WTC11 (cell line): ENCODE measurements around the gene TC2N. TPM values are rescaled to one million over a fixed set of nuclear protein-coding genes. Genes with fewer than 3 reads are reported as not detected.

Source experiments
- ATAC-seq: fragments of 200-7000 bp; cut with Tn5 transposase; 2 replicates; pipeline ENCODE4 v1.10.0; 2021; ENCODE audit warnings: mild to moderate bottlenecking, moderate library complexity
- CTCF ChIA-PET: fragments of 300-600 bp; sonication (Branson Sonifier 250); formaldehyde crosslinking; loops from one replicate; lab custom pipeline; 2021; ENCODE audit warnings: antibody characterized with exemption; lab: Charles Lee
- POLR2A ChIA-PET: fragments of 350-600 bp; sonication (Branson Sonifier 250); formaldehyde crosslinking; loops from one replicate; lab custom pipeline; 2021; ENCODE audit warnings: antibody characterized with exemption; lab: Charles Lee
- DNase-seq: peaks from one replicate; pipeline ENCODE4 v3.0.0; 2021; ENCODE audit warnings: low spot score
- H3K27ac Mint-ChIP-seq: 2 replicates; pipeline ENCODE4 v1.8.0; 2021; ENCODE audit warnings: mixed read lengths
- H3K27me3 Mint-ChIP-seq: 2 replicates; pipeline ENCODE4 v1.8.0; 2021; ENCODE audit warnings: low read depth, mild to moderate bottlenecking, moderate library complexity, mixed read lengths
- H3K36me3 Mint-ChIP-seq: 2 replicates; pipeline ENCODE4 v1.8.0; 2021; ENCODE audit warnings: mixed read lengths
- H3K4me1 Mint-ChIP-seq: 2 replicates; pipeline ENCODE4 v1.8.0; 2022; ENCODE audit warnings: mixed read lengths
- H3K4me3 Mint-ChIP-seq: 2 replicates; pipeline ENCODE4 v1.8.0; 2021; ENCODE audit warnings: mild to moderate bottlenecking, moderate library complexity, mixed read lengths
- H3K9me3 Mint-ChIP-seq: 2 replicates; pipeline ENCODE4 v1.8.0; 2021; ENCODE audit warnings: mixed read lengths
- CREM ChIP-seq: sonication (generic); formaldehyde crosslinking; IDR thresholded peaks from 2 replicates; pipeline ENCODE4 v1.8.1; 2022; ENCODE audit warnings: mild to moderate bottlenecking, missing genetic modification reagents, moderate library complexity
- ELF4 ChIP-seq: sonication (generic); formaldehyde crosslinking; IDR thresholded peaks from 2 replicates; pipeline ENCODE4 v1.8.1; 2022; ENCODE audit warnings: low read depth, mild to moderate bottlenecking, moderate library complexity, missing genetic modification reagents
- FOXP4 ChIP-seq: sonication (generic); formaldehyde crosslinking; IDR thresholded peaks from 2 replicates; pipeline ENCODE4 v1.8.0; 2022; ENCODE audit warnings: mild to moderate bottlenecking, missing genetic modification reagents
- GRHL2 ChIP-seq: fragments of 250-450 bp; sonication (Bioruptor Pico); IDR thresholded peaks from 2 replicates; pipeline ENCODE4 v1.8.0; 2022; ENCODE audit warnings: mild to moderate bottlenecking, moderate library complexity; ENCODE audit not compliant: insufficient replicate concordance, severe bottlenecking
- JAZF1 ChIP-seq: fragments of 250-450 bp; sonication (Bioruptor Pico); IDR thresholded peaks from 2 replicates; pipeline ENCODE4 v1.9.0; 2021; ENCODE audit warnings: moderate library complexity, mild to moderate bottlenecking, inconsistent platforms
- MXD4 ChIP-seq: fragments of 250-450 bp; sonication (Bioruptor Pico); IDR thresholded peaks from 2 replicates; pipeline ENCODE4 v1.8.0; 2021; ENCODE audit warnings: mild to moderate bottlenecking, moderate library complexity, borderline replicate concordance
- MYBL2 ChIP-seq: sonication (generic); formaldehyde crosslinking; IDR thresholded peaks from 2 replicates; pipeline ENCODE4 v1.8.1; 2023; ENCODE audit warnings: mild to moderate bottlenecking, moderate library complexity, missing genetic modification reagents
- NFE2L1 ChIP-seq: sonication (generic); formaldehyde crosslinking; IDR thresholded peaks from 2 replicates; pipeline ENCODE4 v1.8.1; 2023; ENCODE audit warnings: missing genetic modification reagents
- PRRX2 ChIP-seq: fragments of 250-450 bp; sonication (Bioruptor Pico); IDR thresholded peaks from 2 replicates; pipeline ENCODE4 v1.8.0; 2021; ENCODE audit warnings: mild to moderate bottlenecking
- TCF7 ChIP-seq: sonication (generic); formaldehyde crosslinking; IDR thresholded peaks from 2 replicates; pipeline ENCODE4 v1.8.0; 2022; ENCODE audit warnings: mild to moderate bottlenecking, low read depth, missing genetic modification reagents, moderate library complexity
- TP53 ChIP-seq: sonication (generic); formaldehyde crosslinking; IDR thresholded peaks from 2 replicates; pipeline ENCODE4 v1.8.1; 2023; ENCODE audit warnings: mild to moderate bottlenecking, missing genetic modification reagents
- ZBTB21 ChIP-seq: sonication (generic); formaldehyde crosslinking; IDR thresholded peaks from 2 replicates; pipeline ENCODE4 v1.8.1; 2023; ENCODE audit warnings: mild to moderate bottlenecking, missing genetic modification reagents, borderline replicate concordance
- ZMAT4 ChIP-seq: fragments of 250-450 bp; sonication (Bioruptor Pico); IDR thresholded peaks from 2 replicates; pipeline ENCODE4 v1.9.0; 2021; ENCODE audit warnings: mild to moderate bottlenecking
- ZNF425 ChIP-seq: fragments of 250-450 bp; sonication (Bioruptor Pico); conservative IDR thresholded peaks from 2 replicates; pipeline ENCODE4 v1.9.0; 2021; ENCODE audit warnings: mild to moderate bottlenecking
- total RNA-seq: library from RNA; stranded (reverse); gene quantifications from 3 replicates; pipeline ENCODE4 v1.2.3, GENCODE V29; 2021
- TF ChIP-seq, protein P1 (sequence below): sonication (generic); formaldehyde crosslinking; IDR thresholded peaks from 2 replicates; pipeline ENCODE4 v1.8.1; 2022; ENCODE audit warnings: low read depth, mild to moderate bottlenecking, moderate library complexity, missing genetic modification reagents, borderline replicate concordance
- TF ChIP-seq, protein P2 (sequence below): sonication (generic); formaldehyde crosslinking; IDR thresholded peaks from 2 replicates; pipeline ENCODE4 v1.8.0; 2023; ENCODE audit warnings: missing genetic modification reagents
- TF ChIP-seq, protein P3 (sequence below): fragments of 200-600 bp; IDR thresholded peaks from 2 replicates; pipeline ENCODE4 v1.8.0; 2022; ENCODE audit warnings: antibody characterized with exemption
- TF ChIP-seq, protein P4 (sequence below): sonication (generic); formaldehyde crosslinking; IDR thresholded peaks from 2 replicates; pipeline ENCODE4 v1.8.1; 2022; ENCODE audit warnings: mild to moderate bottlenecking, moderate library complexity, missing genetic modification reagents

Gene TC2N
- total RNA-seq, 1 experiment from 2014 or later: 33.0 TPM

DNA sequence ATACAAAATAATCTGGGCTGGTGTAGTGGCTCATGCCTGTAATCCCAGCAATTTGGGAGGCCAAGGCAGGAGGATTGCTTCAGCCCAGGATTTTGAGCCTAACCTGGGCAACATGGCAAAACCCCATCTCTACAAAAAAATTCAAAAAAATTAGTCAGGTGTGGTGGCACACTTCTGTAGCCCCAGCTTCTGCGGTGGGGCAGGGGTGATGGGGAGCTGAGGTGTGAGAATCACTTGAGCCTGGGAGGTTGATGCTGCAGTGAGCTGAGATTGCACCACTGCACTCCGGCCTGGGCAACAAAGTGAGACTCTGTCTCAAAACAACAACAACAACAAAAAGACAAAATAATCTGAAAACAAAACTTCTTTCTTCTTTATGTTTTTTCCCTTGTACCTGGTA is 66.0 kb downstream of the TC2N start:
- Mint-ChIP-seq H3K27me3 (no peaks in the 10 kb centered on the region; the same call in 1 of the 2 replicates), H3K9me3 (peaks cover 8% of the 10 kb centered on the region), H3K4me3 (no peak overlapping the region), H3K4me1 (no peaks in the 10 kb centered on the region), H3K27ac (no peak overlapping the region), H3K36me3 (peaks cover 8% of the 10 kb centered on the region)
- DNase-seq (no peak), ATAC-seq (no peak)
- ChIA-PET POLR2A (no interaction called here), CTCF (no interaction called here)
- TF ChIP-seq GRHL2 (CRISPR knock-in tag) (no peak), CREM (CRISPR knock-in tag) (no peak), PRRX2 (CRISPR knock-in tag) (no peak), TCF7 (CRISPR knock-in tag) (no peak), JAZF1 (CRISPR knock-in tag) (no peak), NFE2L1 (CRISPR knock-in tag) (no peak), ELF4 (CRISPR knock-in tag) (no peak), FOXP4 (CRISPR knock-in tag) (no peak), MYBL2 (no peak), ZBTB21 (no peak), ZMAT4 (CRISPR knock-in tag) (no peak), TP53 (CRISPR knock-in tag) (no peak), ZNF425 (CRISPR knock-in tag) (no peak)
- TF ChIP-seq, protein P1, sequence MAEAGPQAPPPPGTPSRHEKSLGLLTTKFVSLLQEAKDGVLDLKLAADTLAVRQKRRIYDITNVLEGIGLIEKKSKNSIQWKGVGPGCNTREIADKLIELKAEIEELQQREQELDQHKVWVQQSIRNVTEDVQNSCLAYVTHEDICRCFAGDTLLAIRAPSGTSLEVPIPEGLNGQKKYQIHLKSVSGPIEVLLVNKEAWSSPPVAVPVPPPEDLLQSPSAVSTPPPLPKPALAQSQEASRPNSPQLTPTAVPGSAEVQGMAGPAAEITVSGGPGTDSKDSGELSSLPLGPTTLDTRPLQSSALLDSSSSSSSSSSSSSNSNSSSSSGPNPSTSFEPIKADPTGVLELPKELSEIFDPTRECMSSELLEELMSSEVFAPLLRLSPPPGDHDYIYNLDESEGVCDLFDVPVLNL (CRISPR knock-in tag): no peak
- TF ChIP-seq, protein P2, sequence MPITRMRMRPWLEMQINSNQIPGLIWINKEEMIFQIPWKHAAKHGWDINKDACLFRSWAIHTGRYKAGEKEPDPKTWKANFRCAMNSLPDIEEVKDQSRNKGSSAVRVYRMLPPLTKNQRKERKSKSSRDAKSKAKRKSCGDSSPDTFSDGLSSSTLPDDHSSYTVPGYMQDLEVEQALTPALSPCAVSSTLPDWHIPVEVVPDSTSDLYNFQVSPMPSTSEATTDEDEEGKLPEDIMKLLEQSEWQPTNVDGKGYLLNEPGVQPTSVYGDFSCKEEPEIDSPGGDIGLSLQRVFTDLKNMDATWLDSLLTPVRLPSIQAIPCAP (CRISPR knock-in tag): no peak
- TF ChIP-seq, protein P3, sequence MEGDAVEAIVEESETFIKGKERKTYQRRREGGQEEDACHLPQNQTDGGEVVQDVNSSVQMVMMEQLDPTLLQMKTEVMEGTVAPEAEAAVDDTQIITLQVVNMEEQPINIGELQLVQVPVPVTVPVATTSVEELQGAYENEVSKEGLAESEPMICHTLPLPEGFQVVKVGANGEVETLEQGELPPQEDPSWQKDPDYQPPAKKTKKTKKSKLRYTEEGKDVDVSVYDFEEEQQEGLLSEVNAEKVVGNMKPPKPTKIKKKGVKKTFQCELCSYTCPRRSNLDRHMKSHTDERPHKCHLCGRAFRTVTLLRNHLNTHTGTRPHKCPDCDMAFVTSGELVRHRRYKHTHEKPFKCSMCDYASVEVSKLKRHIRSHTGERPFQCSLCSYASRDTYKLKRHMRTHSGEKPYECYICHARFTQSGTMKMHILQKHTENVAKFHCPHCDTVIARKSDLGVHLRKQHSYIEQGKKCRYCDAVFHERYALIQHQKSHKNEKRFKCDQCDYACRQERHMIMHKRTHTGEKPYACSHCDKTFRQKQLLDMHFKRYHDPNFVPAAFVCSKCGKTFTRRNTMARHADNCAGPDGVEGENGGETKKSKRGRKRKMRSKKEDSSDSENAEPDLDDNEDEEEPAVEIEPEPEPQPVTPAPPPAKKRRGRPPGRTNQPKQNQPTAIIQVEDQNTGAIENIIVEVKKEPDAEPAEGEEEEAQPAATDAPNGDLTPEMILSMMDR: no peak

GRCh38 chr14:91796617-91797347 is 70.6 kb downstream of the TC2N start:
- Mint-ChIP-seq H3K36me3 (peaks cover 22% of the 10 kb centered on the region), H3K9me3 (peaks cover 3% of the 10 kb centered on the region; the same call in 1 of the 2 replicates), H3K27ac (no peak overlapping the region), H3K4me3 (no peak overlapping the region), H3K27me3 (no peaks in the 10 kb centered on the region), H3K4me1 (no peaks in the 10 kb centered on the region)
- ChIA-PET CTCF (no interaction called here), POLR2A (no interaction called here)
- DNase-seq (no peak), ATAC-seq (no peak)
- TF ChIP-seq, protein P4, sequence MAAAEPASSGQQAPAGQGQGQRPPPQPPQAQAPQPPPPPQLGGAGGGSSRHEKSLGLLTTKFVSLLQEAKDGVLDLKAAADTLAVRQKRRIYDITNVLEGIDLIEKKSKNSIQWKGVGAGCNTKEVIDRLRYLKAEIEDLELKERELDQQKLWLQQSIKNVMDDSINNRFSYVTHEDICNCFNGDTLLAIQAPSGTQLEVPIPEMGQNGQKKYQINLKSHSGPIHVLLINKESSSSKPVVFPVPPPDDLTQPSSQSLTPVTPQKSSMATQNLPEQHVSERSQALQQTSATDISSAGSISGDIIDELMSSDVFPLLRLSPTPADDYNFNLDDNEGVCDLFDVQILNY (CRISPR knock-in tag): no peak
- no peak for TF ChIP-seq MXD4 (CRISPR knock-in tag)
